Astrocyte (in vitro differentiated cells and primary cell): ENCODE measurements around the gene CHCHD6. TPM values are rescaled to one million over a fixed set of nuclear protein-coding genes. Genes with fewer than 3 reads are reported as not detected.

Experiments used
- DNase-seq: peaks from one replicate; pipeline ENCODE4 v3.0.0-alpha.2; 2010; ENCODE audit warnings: low read depth
- FAIRE-seq: peaks from 2 replicates; lab custom pipeline; 2011; peaks lifted over from hg19 to GRCh38; lab: Jason Lieb, UNC
- H2AFZ ChIP-seq: 2 replicates; pipeline ENCODE4 v1.6.0; 2012; ENCODE audit warnings: low read depth, low read length, inconsistent platforms
- H3K27ac ChIP-seq: 2 replicates; pipeline ENCODE4 v1.5.1; 2011; ENCODE audit warnings: low read depth, low read length, inconsistent platforms
- H3K27me3 ChIP-seq: 2 replicates; pipeline ENCODE4 v1.6.0; 2011; ENCODE audit warnings: low read length, inconsistent platforms; ENCODE audit not compliant: insufficient read depth
- H3K36me3 ChIP-seq: 2 replicates; pipeline ENCODE4 v1.5.1; 2011; ENCODE audit warnings: low read length, inconsistent platforms; ENCODE audit not compliant: insufficient read depth
- H3K4me1 ChIP-seq: 2 replicates; pipeline ENCODE4 v1.5.1; 2011; ENCODE audit warnings: low read length, inconsistent platforms; ENCODE audit not compliant: insufficient read depth
- H3K4me2 ChIP-seq: 2 replicates; pipeline ENCODE4 v1.6.0; 2012; ENCODE audit warnings: low read length, inconsistent platforms
- H3K4me3 ChIP-seq: 2 replicates; pipeline ENCODE4 v1.5.1; 2011; ENCODE audit warnings: low read depth, mild to moderate bottlenecking, low read length, inconsistent platforms; ENCODE audit not compliant: insufficient read depth
- H3K79me2 ChIP-seq: 2 replicates; pipeline ENCODE4 v1.6.0; 2012; ENCODE audit warnings: mild to moderate bottlenecking, low read length, inconsistent platforms; ENCODE audit not compliant: insufficient read depth
- H3K9ac ChIP-seq: 2 replicates; pipeline ENCODE4 v1.6.0; 2012; ENCODE audit warnings: mild to moderate bottlenecking, low read length, inconsistent platforms
- H3K9me3 ChIP-seq: 2 replicates; pipeline ENCODE4 v1.5.1; 2012; ENCODE audit warnings: low read depth, mild to moderate bottlenecking, low read length, inconsistent platforms; ENCODE audit not compliant: insufficient read depth
- H4K20me1 ChIP-seq: 2 replicates; pipeline ENCODE4 v1.6.0; 2012; ENCODE audit warnings: low read length, inconsistent platforms; ENCODE audit not compliant: insufficient read depth
- H3K27ac Mint-ChIP-seq: one replicate; pipeline ENCODE4 v1.8.0; 2021; ENCODE audit warnings: mild to moderate bottlenecking, mixed read lengths; ENCODE audit not compliant: unreplicated experiment
- H3K27me3 Mint-ChIP-seq: one replicate; pipeline ENCODE4 v1.8.0; 2021; ENCODE audit warnings: low read depth, mixed read lengths; ENCODE audit not compliant: unreplicated experiment
- H3K36me3 Mint-ChIP-seq: one replicate; pipeline ENCODE4 v1.8.0; 2021; ENCODE audit warnings: low read depth, mixed read lengths; ENCODE audit not compliant: unreplicated experiment
- H3K4me1 Mint-ChIP-seq: one replicate; pipeline ENCODE4 v1.8.0; 2021; ENCODE audit warnings: low read depth, mixed read lengths; ENCODE audit not compliant: unreplicated experiment
- H3K4me3 Mint-ChIP-seq: one replicate; pipeline ENCODE4 v1.8.0; 2021; ENCODE audit warnings: mild to moderate bottlenecking, moderate library complexity, mixed read lengths; ENCODE audit not compliant: unreplicated experiment
- H3K9me3 Mint-ChIP-seq: one replicate; pipeline ENCODE4 v1.8.0; 2021; ENCODE audit warnings: mild to moderate bottlenecking, mixed read lengths; ENCODE audit not compliant: unreplicated experiment
- EZH2 ChIP-seq: IDR thresholded peaks from 2 replicates; pipeline ENCODE4 v1.6.1; 2012; ENCODE audit warnings: mild to moderate bottlenecking, low read length, inconsistent platforms; ENCODE audit not compliant: insufficient read depth
- total RNA-seq: library from RNA; stranded (reverse); gene quantifications from 2 replicates; pipeline ENCODE4 v1.2.1, GENCODE V29; 2021
- TF ChIP-seq, protein P1 (sequence below): IDR thresholded peaks from 2 replicates; pipeline ENCODE4 v1.5.1; 2011; ENCODE audit warnings: low read depth, mild to moderate bottlenecking, inconsistent platforms, low read length, moderate library complexity; ENCODE audit not compliant: insufficient read depth

Gene CHCHD6
- total RNA-seq, 1 donor from 2014 or later, result 21.1 TPM

DNA sequence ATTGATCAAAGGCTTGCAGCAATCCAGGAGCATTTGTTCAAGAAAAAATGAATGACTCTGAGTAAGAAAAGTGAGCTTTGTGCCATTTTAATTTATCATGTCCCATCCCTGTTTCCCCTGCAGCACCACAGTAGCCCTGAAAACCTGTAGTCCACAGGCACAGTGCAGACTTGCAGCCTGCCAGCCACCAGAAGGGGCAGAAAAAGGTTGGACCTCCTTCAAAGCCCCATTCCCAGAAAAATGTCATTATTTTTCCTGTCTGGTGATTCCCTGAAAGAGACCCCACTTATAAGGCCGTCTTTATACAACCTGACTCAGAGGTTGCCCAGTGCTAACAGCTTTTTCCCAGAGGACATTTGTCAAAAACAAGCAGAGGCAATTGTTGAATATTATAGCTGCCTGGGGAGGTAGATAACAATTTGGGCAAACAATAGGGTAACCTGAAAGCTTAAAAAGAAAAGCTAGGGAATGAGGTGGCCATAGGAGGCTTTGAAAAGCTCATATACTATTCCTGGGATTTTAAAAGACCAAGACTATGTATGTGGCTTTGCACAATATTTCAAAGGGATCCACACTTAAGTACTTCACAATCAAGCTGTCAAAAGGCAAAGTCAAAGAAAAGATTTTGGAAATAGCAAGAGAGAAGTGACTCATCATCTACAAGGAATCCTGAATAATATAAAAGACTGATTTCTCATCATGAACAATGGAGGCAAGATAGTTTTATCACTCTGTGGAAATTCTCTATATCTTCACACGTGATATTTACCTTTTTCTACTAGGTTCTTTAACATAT, 142.1 kb downstream of the CHCHD6 start:
- H3K27me3 Mint-ChIP-seq, result no peaks in the 10 kb centered on the region
- H3K27ac Mint-ChIP-seq, result no peak overlapping the region

GRCh38 chr3:126847061-126847460, 143.0 kb downstream of the CHCHD6 start:
- Histone ChIP-seq H2AFZ (no peak overlapping the region), H4K20me1 (peaks cover 7% of the 10 kb centered on the region), H3K4me1 (peaks cover 12% of the 10 kb centered on the region), H3K4me3 (no peak overlapping the region), H3K36me3 (no peaks in the 10 kb centered on the region), H3K27me3 (no peaks in the 10 kb centered on the region), H3K4me2 (no peak overlapping the region), H3K9me3 (no peaks in the 10 kb centered on the region), H3K9ac (no peak overlapping the region), H3K79me2 (no peaks in the 10 kb centered on the region), H3K27ac (no peak overlapping the region)
- Mint-ChIP-seq H3K9me3 (no peaks in the 10 kb centered on the region), H3K27me3 (no peaks in the 10 kb centered on the region), H3K27ac (no peak overlapping the region), H3K4me1 (peaks cover 27% of the 10 kb centered on the region), H3K4me3 (no peak overlapping the region), H3K36me3 (no peaks in the 10 kb centered on the region)
- TF ChIP-seq, protein P1, sequence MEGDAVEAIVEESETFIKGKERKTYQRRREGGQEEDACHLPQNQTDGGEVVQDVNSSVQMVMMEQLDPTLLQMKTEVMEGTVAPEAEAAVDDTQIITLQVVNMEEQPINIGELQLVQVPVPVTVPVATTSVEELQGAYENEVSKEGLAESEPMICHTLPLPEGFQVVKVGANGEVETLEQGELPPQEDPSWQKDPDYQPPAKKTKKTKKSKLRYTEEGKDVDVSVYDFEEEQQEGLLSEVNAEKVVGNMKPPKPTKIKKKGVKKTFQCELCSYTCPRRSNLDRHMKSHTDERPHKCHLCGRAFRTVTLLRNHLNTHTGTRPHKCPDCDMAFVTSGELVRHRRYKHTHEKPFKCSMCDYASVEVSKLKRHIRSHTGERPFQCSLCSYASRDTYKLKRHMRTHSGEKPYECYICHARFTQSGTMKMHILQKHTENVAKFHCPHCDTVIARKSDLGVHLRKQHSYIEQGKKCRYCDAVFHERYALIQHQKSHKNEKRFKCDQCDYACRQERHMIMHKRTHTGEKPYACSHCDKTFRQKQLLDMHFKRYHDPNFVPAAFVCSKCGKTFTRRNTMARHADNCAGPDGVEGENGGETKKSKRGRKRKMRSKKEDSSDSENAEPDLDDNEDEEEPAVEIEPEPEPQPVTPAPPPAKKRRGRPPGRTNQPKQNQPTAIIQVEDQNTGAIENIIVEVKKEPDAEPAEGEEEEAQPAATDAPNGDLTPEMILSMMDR, result no peak
- no peak for TF ChIP-seq EZH2
- FAIRE-seq (no peak), DNase-seq (no peak)

More for the DNA sequence above, 142.1 kb downstream of the CHCHD6 start:
- no peak overlapping the region for H3K27ac ChIP-seq
- Mint-ChIP-seq H3K4me3 (no peak overlapping the region), H3K36me3 (no peaks in the 10 kb centered on the region), H3K4me1 (peaks cover 24% of the 10 kb centered on the region), H3K9me3 (no peaks in the 10 kb centered on the region)
- H3K79me2 ChIP-seq, result no peaks in the 10 kb centered on the region
- H3K27me3 ChIP-seq, result no peaks in the 10 kb centered on the region
- H3K9ac ChIP-seq, result no peak overlapping the region
- H3K4me1 ChIP-seq, result peaks cover 12% of the 10 kb centered on the region
- no peak overlapping the region for H2AFZ ChIP-seq
- H3K9me3 ChIP-seq, result no peaks in the 10 kb centered on the region
- H3K4me3 ChIP-seq, result no peak overlapping the region
- DNase-seq, result peak; percentile 43
- no peak overlapping the region for H3K4me2 ChIP-seq
- FAIRE-seq, result no peak
- peaks cover 7% of the 10 kb centered on the region for H4K20me1 ChIP-seq
- TF ChIP-seq, protein P1, result no peak
- TF ChIP-seq EZH2, result no peak
- H3K36me3 ChIP-seq, result no peaks in the 10 kb centered on the region

- no peak for FAIRE-seq
- H3K4me1 Mint-ChIP-seq, result peaks cover 27% of the 10 kb centered on the region
Measured at GRCh38 chr3:126848991-126849390, 145.0 kb downstream of the CHCHD6 start.

More at GRCh38 chr3:126848991-126849390, 145.0 kb downstream of the CHCHD6 start:
- no peak overlapping the region for H3K4me3 ChIP-seq
- no peaks in the 10 kb centered on the region for H3K79me2 ChIP-seq
- no peak overlapping the region for H3K9ac ChIP-seq
- no peak overlapping the region for H3K4me2 ChIP-seq
- no peaks in the 10 kb centered on the region for H3K27me3 ChIP-seq
- Mint-ChIP-seq H3K4me3 (no peak overlapping the region), H3K36me3 (no peaks in the 10 kb centered on the region), H3K27ac (no peak overlapping the region), H3K27me3 (no peaks in the 10 kb centered on the region), H3K9me3 (no peaks in the 10 kb centered on the region)
- H3K9me3 ChIP-seq, result no peaks in the 10 kb centered on the region
- no peak for TF ChIP-seq EZH2
- TF ChIP-seq, protein P1, result no peak
- H2AFZ ChIP-seq, result no peak overlapping the region
- no peak for DNase-seq
- no peaks in the 10 kb centered on the region for H3K36me3 ChIP-seq
- H3K4me1 ChIP-seq, result peaks cover 12% of the 10 kb centered on the region
- no peak overlapping the region for H3K27ac ChIP-seq
- H4K20me1 ChIP-seq, result peaks cover 7% of the 10 kb centered on the region
